NCI-H2227 (cell line): ENCODE results near the gene LIPH.
"Not testable (repeated sequence)": the region's sequence is repeated elsewhere in the genome, so short reads cannot be mapped to it uniquely, and the experiment has no call there.

Source experiments
- DNase-seq: peaks from one replicate; lab custom pipeline; 2025; ENCODE audit not compliant: unreplicated experiment; lab: John Stamatoyannopoulos, UW

Gene LIPH

GRCh38 chr3:185489462-185489861, 62.9 kb downstream of the LIPH start:
- DNase-seq: no peak

DNA sequence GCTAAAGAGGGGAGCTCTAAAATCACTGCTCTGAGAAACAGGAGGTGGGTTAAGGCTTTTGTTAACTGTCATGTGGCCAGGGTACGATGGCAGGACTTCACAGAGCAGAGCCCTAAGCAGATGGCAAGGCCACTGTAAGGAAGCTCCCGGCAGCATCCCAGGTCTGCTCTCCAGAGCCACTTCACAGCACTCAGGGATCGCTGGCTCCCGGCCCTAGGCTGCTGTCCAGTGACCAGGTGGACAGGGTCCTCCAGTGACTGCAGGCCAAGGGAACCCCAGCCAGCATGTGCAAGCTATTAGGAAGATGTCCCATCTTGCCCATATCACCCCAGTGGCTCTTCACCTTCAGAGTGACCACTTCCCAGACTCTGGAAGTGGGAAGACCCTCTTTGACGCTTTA, 63.9 kb downstream of the LIPH start:
- no peak for DNase-seq

- no peak for DNase-seq
Measured at GRCh38 chr3:185486394-185486793, 66.0 kb downstream of the LIPH start.

DNA sequence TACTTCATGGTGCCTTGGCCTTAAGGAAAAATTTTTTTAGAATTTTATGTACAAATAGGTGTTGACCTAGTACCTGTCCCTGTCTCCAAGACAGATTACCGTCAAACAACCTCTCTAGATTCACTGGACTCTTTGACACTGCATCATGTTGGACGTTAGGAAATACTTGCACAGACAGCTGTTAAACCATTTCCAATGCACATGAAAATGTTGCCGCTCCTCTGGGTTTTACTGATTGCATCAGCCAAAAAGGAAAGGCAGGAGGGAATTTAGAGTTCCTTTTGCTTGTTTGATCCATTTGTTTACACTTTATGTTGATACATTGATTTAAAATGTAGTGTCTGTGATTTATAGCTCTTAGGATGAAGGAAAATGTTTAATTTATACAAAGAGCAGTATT, 68.1 kb downstream of the LIPH start:
- no peak for DNase-seq

DNA sequence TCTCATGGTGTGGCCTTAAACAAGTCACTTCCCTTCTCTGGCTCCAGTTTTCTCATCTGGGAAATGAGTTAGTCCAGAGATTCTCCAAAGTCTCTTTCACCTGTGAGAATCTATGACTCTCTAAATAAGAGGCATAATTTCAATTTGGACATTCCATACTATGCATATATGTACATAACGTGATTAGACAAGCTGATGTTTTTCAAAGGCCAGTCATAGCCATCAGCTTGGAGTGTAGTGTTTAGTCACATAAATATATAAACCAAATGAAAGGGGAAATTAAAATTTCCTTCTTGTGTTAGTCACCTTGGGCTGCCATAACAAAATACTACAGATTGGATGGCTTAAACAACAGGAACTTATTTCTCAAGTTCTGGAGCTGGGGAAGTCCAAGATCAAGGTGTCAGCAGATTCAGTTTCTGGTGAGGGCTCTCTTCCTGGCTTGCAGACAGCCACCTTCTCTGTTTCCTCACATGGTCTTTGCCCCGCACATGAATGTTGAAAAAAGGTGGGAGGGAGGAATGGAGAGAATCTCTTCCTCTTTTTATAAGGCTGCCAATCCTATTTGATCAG, 72.9 kb downstream of the LIPH start:
- DNase-seq: no peak

GRCh38 chr3:185477316-185477715, 75.1 kb downstream of the LIPH start:
- no peak for DNase-seq

GRCh38 chr3:185474922-185475321, 77.5 kb downstream of the LIPH start:
- not testable (repeated sequence) for DNase-seq

- DNase-seq: no peak
Measured at GRCh38 chr3:185473290-185473815, 79.0 kb downstream of the LIPH start.

DNA sequence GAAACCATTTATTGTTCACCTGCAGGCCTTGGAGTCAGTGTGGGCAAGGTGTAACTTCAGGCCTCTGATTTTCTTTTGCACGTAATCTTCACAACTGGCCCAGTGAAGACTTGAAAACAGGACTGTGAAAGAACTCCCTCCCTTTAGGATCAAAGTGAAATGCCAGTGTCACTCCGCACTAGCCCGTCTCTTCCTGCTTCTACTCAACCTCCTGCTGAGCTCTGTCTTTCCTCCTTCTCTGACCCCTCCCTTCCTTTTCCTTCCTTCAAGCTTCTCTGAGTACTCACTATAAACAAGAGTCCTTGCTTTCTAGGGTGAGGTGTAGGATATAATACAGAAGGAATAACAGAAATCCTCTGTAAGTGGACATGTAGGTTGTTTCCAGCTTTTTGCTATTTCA, 82.1 kb downstream of the LIPH start:
- DNase-seq: no peak

- no peak for DNase-seq
Measured at GRCh38 chr3:185469542-185469941, 82.8 kb downstream of the LIPH start.

GRCh38 chr3:185466123-185466522, 86.3 kb downstream of the LIPH start:
- not testable (repeated sequence) for DNase-seq

- DNase-seq: no peak
Measured at GRCh38 chr3:185465471-185465870, 86.9 kb downstream of the LIPH start.

- peak; percentile 14 for DNase-seq
Measured at GRCh38 chr3:185460719-185461350, 91.6 kb downstream of the LIPH start.

GRCh38 chr3:185460309-185460708, 92.1 kb downstream of the LIPH start:
- no peak for DNase-seq

- no peak for DNase-seq
Measured at GRCh38 chr3:185457376-185457775, 95.0 kb downstream of the LIPH start.
